ENCODE data around the gene ABCC4.
A peak's percentile ranks its signal among the peaks of the same experiment; 100 is the strongest.
"Not testable (repeated sequence)": the region's sequence is repeated elsewhere in the genome, so short reads cannot be mapped to it uniquely, and the experiment has no call there.

Gene ABCC4

DNA sequence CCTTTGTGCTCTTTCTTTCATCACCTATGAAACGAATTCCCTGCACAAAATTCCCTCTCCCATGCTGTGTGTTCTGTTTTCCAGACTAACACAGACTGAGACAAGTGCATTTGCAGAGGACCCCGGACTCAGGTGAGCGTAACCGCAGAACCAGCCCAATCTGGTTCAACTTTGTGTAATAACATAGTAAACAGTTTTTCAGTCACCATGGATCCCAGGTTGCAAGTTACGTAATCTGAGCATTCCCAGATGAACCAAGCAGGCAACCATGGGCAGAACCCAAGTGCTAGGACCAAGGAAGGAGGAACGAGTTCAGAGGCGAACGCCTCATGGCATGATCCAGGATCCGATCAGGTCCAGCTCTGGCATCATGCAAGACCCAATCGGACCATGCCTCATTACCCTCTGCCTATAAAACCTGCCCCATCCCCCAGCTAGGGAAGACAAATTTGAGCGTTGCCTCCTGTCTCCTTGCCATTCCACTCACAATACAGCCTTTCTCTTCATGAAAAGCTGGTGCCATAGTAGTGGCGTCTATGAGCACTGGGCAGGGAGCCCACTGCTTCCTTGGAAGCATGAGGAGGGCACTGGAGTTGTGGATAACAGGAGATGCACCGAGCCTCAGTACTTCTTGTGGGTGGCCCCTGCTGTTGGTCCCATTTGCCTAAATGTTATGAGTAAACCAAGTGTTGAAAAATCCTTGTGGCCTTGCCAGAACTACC is 107.6 kb downstream of the ABCC4 start:
- DNase-seq (ENCODE audit: low read depth), result no peak

- DNase-seq (ENCODE audit: low read depth), result no peak
These were observed 108.3 kb downstream of the ABCC4 start for GRCh38 chr13:95192998-95193397.

DNA sequence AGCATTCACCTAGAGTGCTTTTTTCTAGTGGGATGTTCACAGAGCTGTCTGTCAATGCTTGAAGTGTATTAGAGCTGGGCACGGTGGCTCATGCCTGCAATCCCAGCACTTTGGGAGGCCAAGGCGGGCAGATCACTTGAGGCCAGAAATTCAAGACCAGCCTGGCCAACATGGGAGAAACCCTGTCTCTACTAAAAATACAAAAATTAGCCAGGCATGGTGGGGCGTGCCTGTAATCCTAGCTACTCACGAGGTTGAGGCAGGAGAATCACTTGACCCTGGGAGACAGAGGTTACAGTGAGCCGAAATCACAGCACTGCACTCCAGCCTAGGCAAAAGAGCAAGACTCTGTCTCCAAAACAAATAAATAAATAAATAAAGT is 108.7 kb downstream of the ABCC4 start:
- not testable (repeated sequence) for DNase-seq (ENCODE audit: low read depth)

DNA sequence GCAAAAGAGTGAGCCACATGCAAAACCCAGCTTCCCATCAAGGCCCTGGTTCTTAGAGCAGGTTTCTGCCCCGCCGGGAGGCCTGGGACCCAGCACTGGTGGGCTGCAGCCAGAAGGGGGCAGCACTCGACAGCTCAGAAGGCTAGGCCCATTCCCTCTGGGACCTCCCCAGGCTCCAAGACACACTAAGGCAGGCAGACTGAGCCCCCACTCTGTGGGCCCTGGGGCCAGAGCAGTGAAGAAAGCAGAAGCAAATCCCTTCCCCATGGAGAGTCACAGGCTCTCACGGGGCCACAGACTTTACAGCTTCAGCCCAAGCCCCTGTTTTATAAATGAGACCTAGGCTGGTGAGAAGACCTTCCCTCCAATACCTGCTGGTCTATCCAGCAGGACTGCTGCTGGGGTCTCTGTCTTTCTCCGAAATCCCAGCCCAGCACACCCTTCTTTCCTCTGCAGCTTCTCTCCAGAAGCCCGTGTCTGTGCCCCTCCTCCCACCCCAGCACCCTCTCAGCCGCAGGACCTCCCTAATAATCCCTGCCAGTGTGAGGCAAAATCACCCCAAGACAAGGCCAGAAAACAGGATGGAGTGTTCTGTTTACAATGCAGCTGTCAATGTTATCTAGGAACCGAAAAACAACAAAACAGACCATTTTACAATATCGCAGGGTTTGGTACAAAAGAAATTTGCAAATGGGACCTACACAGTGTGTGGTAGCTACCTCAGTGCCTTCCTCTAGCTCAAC is 109.3 kb downstream of the ABCC4 start:
- DNase-seq (ENCODE audit: low read depth), result peak; percentile 45

GRCh38 chr13:95188128-95188527 is 113.1 kb downstream of the ABCC4 start:
- no peak for DNase-seq (ENCODE audit: low read depth)

- no peak for DNase-seq (ENCODE audit: low read depth)
These were observed 115.4 kb downstream of the ABCC4 start for GRCh38 chr13:95185851-95186250.

GRCh38 chr13:95185311-95185710 is 115.9 kb downstream of the ABCC4 start:
- no peak for DNase-seq (ENCODE audit: low read depth)

- DNase-seq (ENCODE audit: low read depth), result no peak
These were observed 116.9 kb downstream of the ABCC4 start for GRCh38 chr13:95184317-95184716.

DNA sequence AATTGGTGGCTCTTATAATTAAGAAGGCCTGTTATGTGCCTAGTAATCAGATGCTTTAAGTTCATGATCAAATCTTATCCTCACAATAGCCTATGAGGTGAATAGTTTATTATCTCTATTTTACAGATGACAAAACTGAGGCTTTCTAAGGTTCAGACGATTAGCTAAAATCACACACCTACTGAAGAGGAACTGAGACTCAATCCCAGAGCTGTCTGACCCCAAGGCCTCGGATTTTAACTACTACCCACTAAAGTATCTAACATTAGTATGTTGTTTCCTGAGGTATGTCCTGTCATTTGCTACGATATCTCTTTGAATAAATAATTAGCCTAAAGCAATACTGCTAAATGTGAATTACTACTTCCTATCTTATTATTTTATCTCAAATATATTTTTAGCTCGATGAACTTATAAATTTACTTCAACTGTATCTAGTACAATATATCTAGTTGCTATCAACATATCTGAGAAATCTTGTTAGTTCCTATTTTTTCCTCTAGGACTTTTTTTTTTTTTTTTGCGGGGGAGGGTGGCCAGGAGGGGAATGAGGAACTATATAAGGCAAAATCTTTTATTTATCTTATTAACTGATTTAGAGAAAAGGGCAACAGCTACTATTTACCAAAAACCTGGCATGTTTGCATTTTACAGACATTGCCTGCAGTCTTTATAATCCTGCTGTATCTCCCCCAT is 118.5 kb downstream of the ABCC4 start:
- DNase-seq (ENCODE audit: low read depth), result no peak

- DNase-seq (ENCODE audit: low read depth), result no peak
These were observed 119.7 kb downstream of the ABCC4 start for GRCh38 chr13:95181586-95181985.

DNA sequence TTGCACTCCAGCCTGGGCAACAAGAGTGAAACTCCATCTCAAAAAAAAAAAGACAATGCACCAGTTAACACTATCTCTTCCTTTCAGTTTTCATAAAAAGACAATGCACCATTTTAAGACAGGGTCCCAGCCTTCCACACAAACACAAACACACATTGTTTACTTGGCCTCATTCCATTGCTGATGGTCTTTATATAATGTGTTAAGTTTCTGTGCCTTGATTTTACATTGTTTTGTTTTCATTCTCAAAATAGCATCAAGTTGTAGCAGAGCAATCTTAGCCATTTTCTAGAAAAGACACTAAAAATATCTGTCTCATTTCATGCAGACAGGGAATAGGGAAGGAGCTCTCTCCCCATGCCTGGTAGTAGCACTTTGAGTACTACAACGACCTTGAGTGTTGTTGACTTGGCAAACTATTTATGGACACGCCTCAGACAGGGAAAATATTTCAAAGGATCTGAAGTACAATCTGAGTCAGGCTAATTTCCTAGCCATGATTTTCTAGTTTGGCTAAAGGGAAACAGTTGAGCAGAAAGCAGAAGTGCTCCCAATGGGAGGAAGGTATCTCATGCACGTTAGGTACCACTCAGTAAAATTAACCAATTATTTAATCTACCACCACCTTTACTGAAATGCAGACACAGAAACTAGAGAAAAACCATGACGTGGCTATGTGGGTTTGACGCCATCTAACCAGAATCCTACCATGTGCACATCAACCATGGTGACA is 120.6 kb downstream of the ABCC4 start:
- no peak for DNase-seq (ENCODE audit: low read depth)

GRCh38 chr13:95176611-95177259 is 124.5 kb downstream of the ABCC4 start:
- DNase-seq (ENCODE audit: low read depth), result peak; percentile 36

DNA sequence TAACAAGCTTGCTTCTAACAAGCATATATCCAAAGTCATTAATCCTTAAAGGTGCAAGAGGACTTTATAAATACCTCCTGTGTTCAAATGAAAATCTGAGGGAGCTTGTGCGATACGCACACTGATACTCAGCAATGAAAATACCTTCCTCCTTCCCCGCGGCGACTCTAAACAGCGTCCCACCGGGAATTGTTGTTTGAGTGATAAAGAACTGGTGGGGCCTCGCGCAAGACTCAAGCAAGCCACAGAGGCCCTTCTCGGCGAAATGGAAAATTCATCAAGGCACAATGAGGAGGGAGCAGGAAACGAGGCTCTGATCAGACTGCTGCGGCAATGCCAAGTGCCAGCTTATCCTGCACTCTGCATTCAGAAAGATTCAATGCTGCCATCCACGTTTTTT is 126.7 kb downstream of the ABCC4 start:
- no peak for DNase-seq (ENCODE audit: low read depth)

- no peak for DNase-seq (ENCODE audit: low read depth)
These were observed 133.1 kb downstream of the ABCC4 start for GRCh38 chr13:95168191-95168590.

- not testable (repeated sequence) for DNase-seq (ENCODE audit: low read depth)
These were observed 134.2 kb downstream of the ABCC4 start for GRCh38 chr13:95167003-95167402.

DNA sequence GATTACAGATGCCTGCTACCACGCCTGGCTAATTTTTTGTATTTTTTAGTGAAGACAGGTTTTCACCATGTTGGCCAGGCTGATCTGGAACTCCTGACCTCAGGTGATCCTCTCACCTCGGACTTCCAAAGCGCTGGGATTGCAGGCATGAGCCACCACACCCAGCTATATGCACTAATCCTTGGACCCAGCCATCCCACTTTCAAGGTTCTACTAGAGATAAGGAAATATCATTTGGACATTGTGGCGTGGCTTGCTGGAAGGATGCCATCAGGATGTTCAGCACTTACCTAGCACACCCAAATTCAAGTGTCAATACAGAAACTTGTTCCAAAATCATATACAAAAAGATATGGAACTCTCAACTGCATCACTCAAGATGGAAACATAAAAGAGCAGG is 136.4 kb downstream of the ABCC4 start:
- no peak for DNase-seq (ENCODE audit: low read depth)

GRCh38 chr13:95160112-95160906 is 140.9 kb downstream of the ABCC4 start:
- no peak for DNase-seq (ENCODE audit: low read depth)

- DNase-seq (ENCODE audit: low read depth), result no peak
These were observed 141.8 kb downstream of the ABCC4 start for GRCh38 chr13:95159458-95159857.

DNA sequence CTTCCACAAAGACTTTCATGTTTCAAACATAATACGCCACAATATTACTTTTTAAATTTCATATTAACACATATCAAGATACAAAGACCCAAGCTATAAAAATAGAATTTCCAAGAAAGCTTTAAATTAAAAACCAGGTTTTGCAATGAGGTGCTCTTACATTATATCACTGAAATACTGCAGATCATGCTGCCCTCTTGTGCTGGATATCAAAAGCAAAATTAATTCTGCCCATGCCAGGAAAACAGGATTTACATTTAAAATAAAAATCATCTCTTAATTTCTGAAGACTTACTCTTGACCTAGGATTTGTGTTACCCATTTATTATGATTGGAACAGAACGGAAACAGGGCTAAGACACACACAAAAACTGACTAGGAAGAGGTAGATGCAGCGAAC is 145.0 kb downstream of the ABCC4 start:
- no peak for DNase-seq (ENCODE audit: low read depth)

- no peak for DNase-seq (ENCODE audit: low read depth)
These were observed 145.7 kb downstream of the ABCC4 start for GRCh38 chr13:95155504-95155903.

- no peak for DNase-seq (ENCODE audit: low read depth)
These were observed 146.2 kb downstream of the ABCC4 start for GRCh38 chr13:95155093-95155492.
